Transverse colon (tissue), 4 donors: ENCODE measurements around the gene USP8.

ENCODE experiments used
- CTCF ChIP-seq, 5 experiments: fragments of 200-600 bp in 3 of 5; fragments of 450-650 bp in 2 of 5; sonication (generic) in 3 of 5; IDR thresholded peaks; 1 replicate in 2 of 5; 2 replicates in 3 of 5; pipeline ENCODE4 v1.5.1; 2016 to 2017; ENCODE audit warnings: antibody characterized with exemption in 5 of 5, inconsistent platforms in 3 of 5, mild to moderate bottlenecking in 2 of 5, moderate library complexity in 1 of 5
- POLR2AphosphoS5 ChIP-seq, 3 donors: sonication (generic); formaldehyde crosslinking; IDR thresholded peaks; one replicate each; pipeline ENCODE4 v1.6.1; 2016; ENCODE audit warnings: antibody characterized with exemption in 3 of 3

GRCh38 chr15:50381438-50381837, 42.8 kb upstream of the USP8 start:
- no peak for TF ChIP-seq POLR2AphosphoS5 (IDR thresholded peaks at IDR 0.05)
- TF ChIP-seq CTCF (IDR thresholded peaks at IDR 0.05): no peak
